ENCODE results near the gene FAM98A. TPM values are rescaled to one million over a fixed set of nuclear protein-coding genes. Genes with fewer than 3 reads are reported as not detected.

The FAM98A gene
- polyA plus RNA-seq, 2 donors: 10.8 to 17.7 TPM

GRCh38 chr2:33602201-33602830 is 3.2 kb upstream of the FAM98A start:
- H3K4me3 ChIP-seq (ENCODE audit: low read depth in 1 of 2, low read length in 2 of 2): no peak overlapping the region
- peaks cover 0 to 3% of the 10 kb centered on the region in 2 donors for H3K4me1 ChIP-seq (ENCODE audit: control insufficient read depth in 2 of 2, insufficient read depth in 2 of 2, low read length in 1 of 2)
- 89 to 90% methylated on average over 6 of the region's 6 CpGs for WGBS, 2 donors
- no peaks in the 10 kb centered on the region for H3K36me3 ChIP-seq (ENCODE audit: control insufficient read depth in 2 of 2, insufficient read depth in 2 of 2, low read length in 1 of 2)
- H3K9me3 ChIP-seq (ENCODE audit: control insufficient read depth in 2 of 2, insufficient read depth in 1 of 2, low read depth in 1 of 2, low read length in 1 of 2): no peaks in the 10 kb centered on the region
- H3K27me3 ChIP-seq (ENCODE audit: control insufficient read depth in 1 of 2, insufficient read depth in 2 of 2, low read length in 2 of 2): no peaks in the 10 kb centered on the region
- no peak overlapping the region for H3K27ac ChIP-seq (ENCODE audit: low read depth in 2 of 2, low read length in 1 of 2)

- Histone ChIP-seq H3K9me3 (ENCODE audit: control insufficient read depth in 2 of 2, insufficient read depth in 1 of 2, low read depth in 1 of 2, low read length in 1 of 2) (no peaks in the 10 kb centered on the region), H3K27ac (ENCODE audit: low read depth in 2 of 2, low read length in 1 of 2) (peak overlapping the region; percentile 82 to 89), H3K36me3 (ENCODE audit: control insufficient read depth in 2 of 2, insufficient read depth in 2 of 2, low read length in 1 of 2) (no peaks in the 10 kb centered on the region), H3K4me3 (ENCODE audit: low read depth in 1 of 2, low read length in 2 of 2) (peak overlapping the region in 1 of 2 donors; percentile 97), H3K27me3 (ENCODE audit: control insufficient read depth in 1 of 2, insufficient read depth in 2 of 2, low read length in 2 of 2) (no peaks in the 10 kb centered on the region), H3K4me1 (ENCODE audit: control insufficient read depth in 2 of 2, insufficient read depth in 2 of 2, low read length in 1 of 2) (no peaks in the 10 kb centered on the region)
- WGBS, 2 donors: 14 to 15% methylated on average over 3 of the region's 3 CpGs
Observed at GRCh38 chr2:33599943-33600192, 769 bp upstream of the FAM98A start.

GRCh38 chr2:33598561-33599174 is 431 bp downstream of the FAM98A start:
- peak overlapping the region; percentile 93 to 97 for H3K4me3 ChIP-seq (ENCODE audit: low read depth in 1 of 2, low read length in 2 of 2)
- 0 to 1% methylated on average over 22 to 23 of the region's 23 CpGs for WGBS, 2 donors
- no peaks in the 10 kb centered on the region for H3K27me3 ChIP-seq (ENCODE audit: control insufficient read depth in 1 of 2, insufficient read depth in 2 of 2, low read length in 2 of 2)
- H3K36me3 ChIP-seq (ENCODE audit: control insufficient read depth in 2 of 2, insufficient read depth in 2 of 2, low read length in 1 of 2): no peaks in the 10 kb centered on the region
- no peaks in the 10 kb centered on the region for H3K4me1 ChIP-seq (ENCODE audit: control insufficient read depth in 2 of 2, insufficient read depth in 2 of 2, low read length in 1 of 2)
- H3K9me3 ChIP-seq (ENCODE audit: control insufficient read depth in 2 of 2, insufficient read depth in 1 of 2, low read depth in 1 of 2, low read length in 1 of 2): no peaks in the 10 kb centered on the region
- H3K27ac ChIP-seq (ENCODE audit: low read depth in 2 of 2, low read length in 1 of 2): peak overlapping the region; percentile 78 to 89

GRCh38 chr2:33597026-33597425 is 2.1 kb downstream of the FAM98A start:
- H3K27me3 ChIP-seq (ENCODE audit: control insufficient read depth in 1 of 2, insufficient read depth in 2 of 2, low read length in 2 of 2): no peaks in the 10 kb centered on the region
- no peak overlapping the region for H3K4me3 ChIP-seq (ENCODE audit: low read depth in 1 of 2, low read length in 2 of 2)
- H3K27ac ChIP-seq (ENCODE audit: low read depth in 2 of 2, low read length in 1 of 2): no peak overlapping the region
- H3K36me3 ChIP-seq (ENCODE audit: control insufficient read depth in 2 of 2, insufficient read depth in 2 of 2, low read length in 1 of 2): peaks cover 0 to 4% of the 10 kb centered on the region in 2 donors
- no peaks in the 10 kb centered on the region for H3K9me3 ChIP-seq (ENCODE audit: control insufficient read depth in 2 of 2, insufficient read depth in 1 of 2, low read depth in 1 of 2, low read length in 1 of 2)
- WGBS, 2 donors: 65 to 76% methylated on average over 3 of the region's 3 CpGs
- H3K4me1 ChIP-seq (ENCODE audit: control insufficient read depth in 2 of 2, insufficient read depth in 2 of 2, low read length in 1 of 2): no peaks in the 10 kb centered on the region

- WGBS, 2 donors: 59 to 67% methylated on average over 3 of the region's 3 CpGs
- H3K4me3 ChIP-seq (ENCODE audit: low read depth in 1 of 2, low read length in 2 of 2): no peak overlapping the region
- H3K27me3 ChIP-seq (ENCODE audit: control insufficient read depth in 1 of 2, insufficient read depth in 2 of 2, low read length in 2 of 2): no peaks in the 10 kb centered on the region
- H3K27ac ChIP-seq (ENCODE audit: low read depth in 2 of 2, low read length in 1 of 2): no peak overlapping the region
- H3K9me3 ChIP-seq (ENCODE audit: control insufficient read depth in 2 of 2, insufficient read depth in 1 of 2, low read depth in 1 of 2, low read length in 1 of 2): no peaks in the 10 kb centered on the region
- no peaks in the 10 kb centered on the region for H3K4me1 ChIP-seq (ENCODE audit: control insufficient read depth in 2 of 2, insufficient read depth in 2 of 2, low read length in 1 of 2)
- peaks cover 0 to 4% of the 10 kb centered on the region in 2 donors for H3K36me3 ChIP-seq (ENCODE audit: control insufficient read depth in 2 of 2, insufficient read depth in 2 of 2, low read length in 1 of 2)
Observed at GRCh38 chr2:33595385-33595784, 3.7 kb downstream of the FAM98A start.

- whole genome bisulfite sequencing, 2 donors: 30 to 43% methylated on average over 1 of the region's 1 CpG
- no peaks in the 10 kb centered on the region for H3K9me3 ChIP-seq (ENCODE audit: control insufficient read depth in 2 of 2, insufficient read depth in 1 of 2, low read depth in 1 of 2, low read length in 1 of 2)
- no peaks in the 10 kb centered on the region for H3K4me1 ChIP-seq (ENCODE audit: control insufficient read depth in 2 of 2, insufficient read depth in 2 of 2, low read length in 1 of 2)
- H3K27me3 ChIP-seq (ENCODE audit: control insufficient read depth in 1 of 2, insufficient read depth in 2 of 2, low read length in 2 of 2): no peaks in the 10 kb centered on the region
- H3K36me3 ChIP-seq (ENCODE audit: control insufficient read depth in 2 of 2, insufficient read depth in 2 of 2, low read length in 1 of 2): peaks cover 7 to 13% of the 10 kb centered on the region in 2 donors
- H3K4me3 ChIP-seq (ENCODE audit: low read depth in 1 of 2, low read length in 2 of 2): no peak overlapping the region
- H3K27ac ChIP-seq (ENCODE audit: low read depth in 2 of 2, low read length in 1 of 2): no peak overlapping the region
Observed at GRCh38 chr2:33589444-33589843, 9.7 kb downstream of the FAM98A start.

GRCh38 chr2:33588232-33588631 is 10.9 kb downstream of the FAM98A start:
- no peaks in the 10 kb centered on the region for H3K27me3 ChIP-seq (ENCODE audit: control insufficient read depth in 1 of 2, insufficient read depth in 2 of 2, low read length in 2 of 2)
- H3K4me3 ChIP-seq (ENCODE audit: low read depth in 1 of 2, low read length in 2 of 2): no peak overlapping the region
- 62 to 74% methylated on average over 2 of the region's 2 CpGs for WGBS, 2 donors
- peaks cover 7 to 13% of the 10 kb centered on the region in 2 donors for H3K36me3 ChIP-seq (ENCODE audit: control insufficient read depth in 2 of 2, insufficient read depth in 2 of 2, low read length in 1 of 2)
- H3K9me3 ChIP-seq (ENCODE audit: control insufficient read depth in 2 of 2, insufficient read depth in 1 of 2, low read depth in 1 of 2, low read length in 1 of 2): no peaks in the 10 kb centered on the region
- H3K27ac ChIP-seq (ENCODE audit: low read depth in 2 of 2, low read length in 1 of 2): no peak overlapping the region
- H3K4me1 ChIP-seq (ENCODE audit: control insufficient read depth in 2 of 2, insufficient read depth in 2 of 2, low read length in 1 of 2): no peaks in the 10 kb centered on the region

GRCh38 chr2:33586766-33587165 is 12.3 kb downstream of the FAM98A start:
- Histone ChIP-seq H3K9me3 (ENCODE audit: control insufficient read depth in 2 of 2, insufficient read depth in 1 of 2, low read depth in 1 of 2, low read length in 1 of 2) (no peaks in the 10 kb centered on the region), H3K4me1 (ENCODE audit: control insufficient read depth in 2 of 2, insufficient read depth in 2 of 2, low read length in 1 of 2) (no peaks in the 10 kb centered on the region), H3K36me3 (ENCODE audit: control insufficient read depth in 2 of 2, insufficient read depth in 2 of 2, low read length in 1 of 2) (peaks cover 7 to 10% of the 10 kb centered on the region in 2 donors), H3K4me3 (ENCODE audit: low read depth in 1 of 2, low read length in 2 of 2) (no peak overlapping the region), H3K27me3 (ENCODE audit: control insufficient read depth in 1 of 2, insufficient read depth in 2 of 2, low read length in 2 of 2) (no peaks in the 10 kb centered on the region), H3K27ac (ENCODE audit: low read depth in 2 of 2, low read length in 1 of 2) (no peak overlapping the region)
- 70 to 72% methylated on average over 2 of the region's 2 CpGs for WGBS, 2 donors

- 16 to 30% methylated on average over 2 of the region's 2 CpGs for WGBS, 2 donors
- H3K9me3 ChIP-seq (ENCODE audit: control insufficient read depth in 2 of 2, insufficient read depth in 1 of 2, low read depth in 1 of 2, low read length in 1 of 2): no peaks in the 10 kb centered on the region
- H3K36me3 ChIP-seq (ENCODE audit: control insufficient read depth in 2 of 2, insufficient read depth in 2 of 2, low read length in 1 of 2): peaks cover 7% of the 10 kb centered on the region in 2 donors
- H3K4me1 ChIP-seq (ENCODE audit: control insufficient read depth in 2 of 2, insufficient read depth in 2 of 2, low read length in 1 of 2): no peaks in the 10 kb centered on the region
- no peaks in the 10 kb centered on the region for H3K27me3 ChIP-seq (ENCODE audit: control insufficient read depth in 1 of 2, insufficient read depth in 2 of 2, low read length in 2 of 2)
- no peak overlapping the region for H3K27ac ChIP-seq (ENCODE audit: low read depth in 2 of 2, low read length in 1 of 2)
- H3K4me3 ChIP-seq (ENCODE audit: low read depth in 1 of 2, low read length in 2 of 2): no peak overlapping the region
Observed at GRCh38 chr2:33583194-33583938, 15.7 kb downstream of the FAM98A start.

Data from esophagus (tissue), 2 donors.